Naive thymus-derived CD8-positive, alpha-beta T cell (primary cell): ENCODE measurements around the gene SLC26A1. TPM values are rescaled to one million over a fixed set of nuclear protein-coding genes. Genes with fewer than 3 reads are reported as not detected.

Source experiments
- ATAC-seq, 2 donors: fragments of 150-1000 bp; cut with Tn5 transposase in 1 of 2; sonication (Bioruptor Pico), chemical (Tn5 transposase) in 1 of 2; 1 replicate in 1 of 2; 2 replicates in 1 of 2; pipeline ENCODE4 v1.10.0; 2021; ENCODE audit warnings: mild to moderate bottlenecking in 2 of 2, moderate library complexity in 2 of 2
- POLR2A ChIA-PET: fragments of 350-600 bp; sonication (Branson Sonifier 250); formaldehyde crosslinking; loops from one replicate; lab custom pipeline; 2021; ENCODE audit warnings: antibody characterized with exemption; lab: Charles Lee
- DNase-seq, 10 donors: peaks; one replicate each; pipeline versions ENCODE4 v3.0.0 to v3.0.0-alpha.2; 2020 to 2022
- H3K27ac Mint-ChIP-seq, 10 donors: one replicate each; pipeline ENCODE4 v1.8.0; 2020 to 2022; ENCODE audit warnings: mild to moderate bottlenecking in 10 of 10, mixed read lengths in 10 of 10, moderate library complexity in 4 of 10, inconsistent platforms in 1 of 10
- H3K27me3 Mint-ChIP-seq, 5 donors: one replicate each; pipeline ENCODE4 v1.8.0; 2021 to 2022; ENCODE audit warnings: mixed read lengths in 5 of 5
- H3K36me3 Mint-ChIP-seq, 3 donors: one replicate each; pipeline ENCODE4 v1.8.0; 2020 to 2022; ENCODE audit warnings: mixed read lengths in 3 of 3, mild to moderate bottlenecking in 2 of 3, inconsistent platforms in 1 of 3
- H3K4me1 Mint-ChIP-seq, 4 donors: one replicate each; pipeline ENCODE4 v1.8.0; 2021 to 2022; ENCODE audit warnings: mixed read lengths in 4 of 4
- H3K4me3 Mint-ChIP-seq, 10 donors: one replicate each; pipeline ENCODE4 v1.8.0; 2020 to 2022; ENCODE audit warnings: mild to moderate bottlenecking in 10 of 10, mixed read lengths in 10 of 10, moderate library complexity in 6 of 10, inconsistent platforms in 1 of 10
- H3K9me3 Mint-ChIP-seq, 9 donors: one replicate each; pipeline ENCODE4 v1.8.0; 2020 to 2022; ENCODE audit warnings: mixed read lengths in 9 of 9, mild to moderate bottlenecking in 3 of 9, inconsistent platforms in 1 of 9, moderate library complexity in 1 of 9
- polyA plus RNA-seq, 3 donors: library from polyadenylated mRNA; unstranded; fragments of 300-500 nt; fragmentation: Illumina TruSeq; gene quantifications; one replicate each; pipeline ENCODE4 v1.2.3, GENCODE V29; 2021
- total RNA-seq, 8 experiments: library from RNA in 2 of 8; stranded (reverse) in 2 of 8; gene quantifications; one replicate each; pipeline ENCODE4 v1.2.3 and lab custom pipeline; 2021 to 2026

Gene SLC26A1
- total and polyA plus RNA-seq, 5 experiments from 2014 or later: 0.39 to 1.3 (median 0.72) TPM

- POLR2A ChIA-PET: no interaction called here
- H3K4me1 Mint-ChIP-seq: peaks cover 0 to 2% (median under 1%) of the 10 kb centered on the region in 4 donors
- H3K27ac Mint-ChIP-seq: no peak overlapping the region
Observed at GRCh38 chr4:953574-953915, 39.7 kb downstream of the SLC26A1 start.

GRCh38 chr4:952881-953573, 40.2 kb downstream of the SLC26A1 start:
- Mint-ChIP-seq H3K36me3 (peaks cover 0 to 33% (median 5%) of the 10 kb centered on the region in 3 donors), H3K9me3 (no peaks in the 10 kb centered on the region), H3K27me3 (no peaks in the 10 kb centered on the region), H3K27ac (peak overlapping the region in 1 of 10 donors; percentile 51), H3K4me1 (peaks cover 0 to 2% (median under 1%) of the 10 kb centered on the region in 4 donors), H3K4me3 (no peak overlapping the region)
- DNase-seq (peak in 1 of 10 donors; percentile 32), ATAC-seq (no peak)
- POLR2A ChIA-PET: no interaction called here

More at GRCh38 chr4:953574-953915, 39.7 kb downstream of the SLC26A1 start:
- no peak for ATAC-seq
- Mint-ChIP-seq H3K36me3 (peaks cover 0 to 33% (median 5%) of the 10 kb centered on the region in 3 donors), H3K27me3 (no peaks in the 10 kb centered on the region), H3K4me3 (no peak overlapping the region), H3K9me3 (no peaks in the 10 kb centered on the region)
- DNase-seq: no peak

GRCh38 chr4:951594-952468, 41.4 kb downstream of the SLC26A1 start:
- Mint-ChIP-seq H3K4me3 (no peak overlapping the region), H3K9me3 (no peaks in the 10 kb centered on the region), H3K4me1 (peaks cover 0 to 6% (median 4%) of the 10 kb centered on the region in 4 donors), H3K27me3 (no peaks in the 10 kb centered on the region), H3K36me3 (peaks cover 0 to 31% (median 5%) of the 10 kb centered on the region in 3 donors), H3K27ac (peak overlapping the region in 2 of 10 donors; percentile 38 to 40)
- POLR2A ChIA-PET: no interaction called here
- peak in 1 of 10 donors; percentile 38 for DNase-seq
- ATAC-seq: no peak

- no peak for DNase-seq
- Mint-ChIP-seq H3K36me3 (peaks cover 0 to 25% (median 5%) of the 10 kb centered on the region in 3 donors), H3K4me3 (no peak overlapping the region), H3K27ac (no peak overlapping the region), H3K27me3 (no peaks in the 10 kb centered on the region), H3K4me1 (peaks cover 0 to 11% (median 5%) of the 10 kb centered on the region in 4 donors), H3K9me3 (no peaks in the 10 kb centered on the region)
- ATAC-seq: no peak
- POLR2A ChIA-PET: no interaction called here
Observed at GRCh38 chr4:951186-951585, 42.0 kb downstream of the SLC26A1 start.

- Mint-ChIP-seq H3K4me3 (no peak overlapping the region), H3K9me3 (no peaks in the 10 kb centered on the region), H3K36me3 (peaks cover 0 to 28% (median 5%) of the 10 kb centered on the region in 3 donors), H3K4me1 (peaks cover 3 to 19% (median 11%) of the 10 kb centered on the region in 4 donors), H3K27ac (peak overlapping the region in 1 of 10 donors; percentile 28), H3K27me3 (no peaks in the 10 kb centered on the region)
- ATAC-seq: no peak
- POLR2A ChIA-PET: no interaction called here
- DNase-seq: peak in 1 of 10 donors; percentile 31
Observed at GRCh38 chr4:950136-951020, 42.8 kb downstream of the SLC26A1 start.

- Mint-ChIP-seq H3K4me3 (no peak overlapping the region), H3K36me3 (peaks cover 0 to 30% (median 5%) of the 10 kb centered on the region in 3 donors), H3K4me1 (peaks cover 3 to 21% (median 14%) of the 10 kb centered on the region in 4 donors), H3K27ac (peak overlapping the region in 2 of 10 donors; percentile 34 to 81), H3K9me3 (no peaks in the 10 kb centered on the region), H3K27me3 (no peaks in the 10 kb centered on the region)
- POLR2A ChIA-PET: no interaction called here
- no peak for ATAC-seq
- peak in 1 of 10 donors; percentile 35 for DNase-seq
Observed at GRCh38 chr4:949656-950055, 43.5 kb downstream of the SLC26A1 start.

GRCh38 chr4:948936-949300, 44.3 kb downstream of the SLC26A1 start:
- POLR2A ChIA-PET: no interaction called here
- ATAC-seq: no peak
- H3K4me1 Mint-ChIP-seq: peaks cover 3 to 21% (median 14%) of the 10 kb centered on the region in 4 donors
- no peaks in the 10 kb centered on the region for H3K9me3 Mint-ChIP-seq
- peak in 1 of 10 donors; percentile 22 for DNase-seq
- H3K27me3 Mint-ChIP-seq: no peaks in the 10 kb centered on the region
- peak overlapping the region in 1 of 10 donors; percentile 35 for H3K27ac Mint-ChIP-seq
- H3K36me3 Mint-ChIP-seq: peaks cover 0 to 26% (median 2%) of the 10 kb centered on the region in 3 donors
- H3K4me3 Mint-ChIP-seq: no peak overlapping the region

- DNase-seq (peak in 1 of 10 donors; percentile 24), ATAC-seq (no peak)
- H3K27ac Mint-ChIP-seq: peak overlapping the region in 2 of 10 donors; percentile 8 to 34
- peaks cover 3 to 21% (median 16%) of the 10 kb centered on the region in 4 donors for H3K4me1 Mint-ChIP-seq
- POLR2A ChIA-PET: no interaction called here
- H3K27me3 Mint-ChIP-seq: no peaks in the 10 kb centered on the region
- peak overlapping the region in 1 of 10 donors; percentile 62 for H3K4me3 Mint-ChIP-seq
- H3K36me3 Mint-ChIP-seq: peaks cover 0 to 26% (median 2%) of the 10 kb centered on the region in 3 donors
- H3K9me3 Mint-ChIP-seq: no peaks in the 10 kb centered on the region
Observed at GRCh38 chr4:948101-948935, 44.9 kb downstream of the SLC26A1 start.

- Mint-ChIP-seq H3K36me3 (peaks cover 0 to 28% (median 0%) of the 10 kb centered on the region in 3 donors), H3K9me3 (no peaks in the 10 kb centered on the region), H3K27ac (no peak overlapping the region), H3K4me1 (peaks cover 3 to 21% (median 16%) of the 10 kb centered on the region in 4 donors), H3K27me3 (no peaks in the 10 kb centered on the region), H3K4me3 (no peak overlapping the region)
- DNase-seq (peak in 1 of 10 donors; percentile 44), ATAC-seq (no peak)
- POLR2A ChIA-PET: no interaction called here
Observed at GRCh38 chr4:947491-947971, 45.7 kb downstream of the SLC26A1 start.

- peak overlapping the region in 2 of 10 donors; percentile 22 to 35 for H3K4me3 Mint-ChIP-seq
Observed at GRCh38 chr4:946517-947471, 46.4 kb downstream of the SLC26A1 start.

More at GRCh38 chr4:946517-947471, 46.4 kb downstream of the SLC26A1 start:
- H3K36me3 Mint-ChIP-seq: peaks cover 0 to 22% (median 0%) of the 10 kb centered on the region in 3 donors
- ATAC-seq: peak in 1 of 2 donors; percentile 32
- no peaks in the 10 kb centered on the region for H3K9me3 Mint-ChIP-seq
- H3K4me1 Mint-ChIP-seq: peaks cover 3 to 21% (median 16%) of the 10 kb centered on the region in 4 donors
- peak in 1 of 10 donors; percentile 55 for DNase-seq
- POLR2A ChIA-PET: no interaction called here
- H3K27ac Mint-ChIP-seq: peak overlapping the region in 1 of 10 donors; percentile 71
- no peaks in the 10 kb centered on the region for H3K27me3 Mint-ChIP-seq
